ENCODE measurements around the gene CDKN2AIPNL. TPM values are rescaled to one million over a fixed set of nuclear protein-coding genes. Genes with fewer than 3 reads are reported as not detected.
"Not testable (repeated sequence)": the region's sequence is repeated elsewhere in the genome, so short reads cannot be mapped to it uniquely, and the experiment has no call there.

Gene CDKN2AIPNL
- total and polyA plus RNA-seq, 3 donors from 2014 or later, result 36.0 to 42.6 (median 37.1) TPM

DNA sequence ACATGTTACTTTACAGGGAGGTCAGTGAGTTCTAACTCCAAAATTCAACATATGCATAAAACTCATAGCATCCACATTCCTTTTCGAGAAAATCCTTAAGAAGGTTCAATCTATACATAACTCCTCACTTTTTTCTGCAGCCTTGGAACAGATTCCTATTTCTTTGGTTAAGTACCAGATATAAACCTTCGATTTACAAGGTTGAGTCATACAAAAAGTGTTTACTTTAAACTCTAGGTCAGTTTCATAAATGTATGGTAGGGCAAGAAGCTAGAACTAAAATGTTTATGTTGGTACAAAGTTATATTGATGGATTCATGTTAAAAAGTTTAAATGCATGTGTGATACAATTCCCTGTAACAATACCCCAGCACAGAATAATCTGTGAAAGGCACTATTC, 19.4 kb downstream of the CDKN2AIPNL start:
- no peak for TF ChIP-seq POLR2A (IDR thresholded peaks at IDR 0.05)
- TF ChIP-seq, protein P1, sequence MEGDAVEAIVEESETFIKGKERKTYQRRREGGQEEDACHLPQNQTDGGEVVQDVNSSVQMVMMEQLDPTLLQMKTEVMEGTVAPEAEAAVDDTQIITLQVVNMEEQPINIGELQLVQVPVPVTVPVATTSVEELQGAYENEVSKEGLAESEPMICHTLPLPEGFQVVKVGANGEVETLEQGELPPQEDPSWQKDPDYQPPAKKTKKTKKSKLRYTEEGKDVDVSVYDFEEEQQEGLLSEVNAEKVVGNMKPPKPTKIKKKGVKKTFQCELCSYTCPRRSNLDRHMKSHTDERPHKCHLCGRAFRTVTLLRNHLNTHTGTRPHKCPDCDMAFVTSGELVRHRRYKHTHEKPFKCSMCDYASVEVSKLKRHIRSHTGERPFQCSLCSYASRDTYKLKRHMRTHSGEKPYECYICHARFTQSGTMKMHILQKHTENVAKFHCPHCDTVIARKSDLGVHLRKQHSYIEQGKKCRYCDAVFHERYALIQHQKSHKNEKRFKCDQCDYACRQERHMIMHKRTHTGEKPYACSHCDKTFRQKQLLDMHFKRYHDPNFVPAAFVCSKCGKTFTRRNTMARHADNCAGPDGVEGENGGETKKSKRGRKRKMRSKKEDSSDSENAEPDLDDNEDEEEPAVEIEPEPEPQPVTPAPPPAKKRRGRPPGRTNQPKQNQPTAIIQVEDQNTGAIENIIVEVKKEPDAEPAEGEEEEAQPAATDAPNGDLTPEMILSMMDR (IDR thresholded peaks at IDR 0.05), result no peak
- H3K4me1 ChIP-seq, result no peaks in the 10 kb centered on the region
- 85 to 90% methylated on average over 2 of the region's 2 CpGs for WGBS, 2 donors
- H3K9me3 ChIP-seq, result no peaks in the 10 kb centered on the region
- H3K4me3 ChIP-seq, result no peak overlapping the region
- H3K36me3 ChIP-seq (ENCODE audit: low read depth, missing control alignments), result no peaks in the 10 kb centered on the region
- no peak overlapping the region for H3K27ac ChIP-seq
- no peak for DNase-seq
- H3K27me3 ChIP-seq, result no peaks in the 10 kb centered on the region
- intact Hi-C loops (cut with DNase I; ENCODE audit: low total_unique reads), result no loop called here

GRCh38 chr5:134387443-134387842, 24.2 kb downstream of the CDKN2AIPNL start:
- Histone ChIP-seq H3K4me1 (no peaks in the 10 kb centered on the region), H3K27me3 (no peaks in the 10 kb centered on the region), H3K4me3 (no peak overlapping the region), H3K36me3 (ENCODE audit: low read depth, missing control alignments) (no peaks in the 10 kb centered on the region), H3K9me3 (no peaks in the 10 kb centered on the region), H3K27ac (no peak overlapping the region)
- intact Hi-C loops (cut with DNase I; ENCODE audit: low total_unique reads), result no loop called here
- DNase-seq, result no peak
- 93 to 95% methylated on average over 1 of the region's 1 CpG for WGBS, 2 donors
- TF ChIP-seq POLR2A (IDR thresholded peaks at IDR 0.05), result no peak
- TF ChIP-seq, protein P1 (IDR thresholded peaks at IDR 0.05), result no peak

DNA sequence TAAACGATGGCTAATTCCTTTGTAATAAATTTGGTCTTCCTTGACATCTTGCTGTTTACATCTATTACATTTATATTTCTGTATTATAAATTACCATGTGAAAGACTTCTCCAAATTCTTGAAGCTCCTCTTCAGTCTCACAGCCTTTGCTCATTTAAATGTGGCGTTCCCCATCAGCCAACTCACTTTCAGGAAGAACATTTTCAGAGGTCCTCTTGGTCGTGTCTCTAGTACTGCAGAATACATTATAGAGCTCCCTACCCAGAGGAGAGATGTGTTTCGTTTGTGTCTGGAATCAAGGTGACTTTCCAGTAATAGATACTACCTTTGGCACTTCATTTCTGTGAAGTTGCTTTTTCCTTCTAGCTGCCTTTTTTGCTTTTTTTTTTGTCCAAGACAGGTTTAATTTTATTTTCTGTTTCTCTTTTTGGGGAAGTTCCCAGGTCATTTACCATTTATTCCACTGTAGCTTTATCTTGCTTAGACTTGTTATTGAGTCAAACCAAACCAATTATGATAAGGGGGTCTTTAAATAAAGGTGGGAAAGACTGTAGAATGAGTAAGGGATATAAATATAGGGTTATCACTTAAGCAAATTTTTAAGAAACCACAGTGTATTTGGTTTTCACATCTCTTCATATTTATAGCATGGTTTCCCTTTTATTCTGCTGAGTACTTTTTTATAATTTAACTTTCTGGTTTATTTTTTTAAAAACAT, 27.5 kb downstream of the CDKN2AIPNL start:
- no peak for DNase-seq
- no peaks in the 10 kb centered on the region for H3K9me3 ChIP-seq
- WGBS, 2 donors, result 73 to 83% methylated on average over 4 of the region's 4 CpGs
- H3K27ac ChIP-seq, result no peak overlapping the region
- H3K4me1 ChIP-seq, result no peaks in the 10 kb centered on the region
- TF ChIP-seq POLR2A (IDR thresholded peaks at IDR 0.05), result no peak
- TF ChIP-seq, protein P1 (IDR thresholded peaks at IDR 0.05), result no peak
- intact Hi-C loops (cut with DNase I; ENCODE audit: low total_unique reads), result no loop called here
- no peaks in the 10 kb centered on the region for H3K36me3 ChIP-seq (ENCODE audit: low read depth, missing control alignments)
- H3K4me3 ChIP-seq, result no peak overlapping the region
- no peaks in the 10 kb centered on the region for H3K27me3 ChIP-seq

GRCh38 chr5:134382204-134382603, 29.5 kb downstream of the CDKN2AIPNL start:
- H3K4me3 ChIP-seq; DNase-seq; H3K9me3 ChIP-seq; H3K27me3 ChIP-seq; H3K27ac ChIP-seq; H3K36me3 ChIP-seq (ENCODE audit: low read depth, missing control alignments); intact Hi-C loops (cut with DNase I; ENCODE audit: low total_unique reads); H3K4me1 ChIP-seq: not testable (repeated sequence)
- WGBS, 2 donors, result 94 to 97% methylated on average over 2 of the region's 2 CpGs

DNA sequence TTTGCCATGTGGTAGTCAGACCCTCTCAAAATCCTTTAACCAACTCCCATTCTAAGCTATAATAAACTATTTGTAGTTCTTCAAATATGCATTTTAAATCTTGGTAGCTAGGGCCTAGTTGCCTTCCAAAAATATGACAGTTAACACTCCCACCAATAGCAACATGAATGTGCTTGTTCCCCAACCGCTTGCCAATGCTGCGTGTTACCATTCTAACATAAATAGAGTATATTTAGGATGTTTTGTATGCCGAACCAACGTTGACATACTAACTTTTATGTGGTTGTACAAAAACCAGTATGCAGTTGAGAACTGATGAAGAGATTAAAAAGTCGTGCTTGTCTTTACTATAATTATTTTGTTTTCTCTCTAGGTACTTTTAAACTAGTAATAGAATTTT, 31.3 kb downstream of the CDKN2AIPNL start:
- Histone ChIP-seq H3K27me3 (no peaks in the 10 kb centered on the region), H3K36me3 (ENCODE audit: low read depth, missing control alignments) (no peaks in the 10 kb centered on the region), H3K4me3 (no peak overlapping the region), H3K27ac (no peak overlapping the region), H3K4me1 (no peaks in the 10 kb centered on the region), H3K9me3 (no peaks in the 10 kb centered on the region)
- 80 to 86% methylated on average over 5 of the region's 5 CpGs for WGBS, 2 donors
- intact Hi-C loops (cut with DNase I; ENCODE audit: low total_unique reads), result no loop called here
- TF ChIP-seq POLR2A (IDR thresholded peaks at IDR 0.05), result no peak
- TF ChIP-seq, protein P1 (IDR thresholded peaks at IDR 0.05), result no peak
- DNase-seq, result no peak
